A549 (cell line): ENCODE results near the gene TNF. TPM values are rescaled to one million over a fixed set of nuclear protein-coding genes. Genes with fewer than 3 reads are reported as not detected.

Experiments used
- ATAC-seq, 2 experiments: fragments of 200-7000 bp in 1 of 2; fragments of >200 bp in 1 of 2; cut with Nextera tagmentation in 1 of 2; cut with Tn5 transposase in 1 of 2; 3 replicates each; pipeline versions ENCODE4 v1.8.0 to v1.9.1; 2018 to 2020; ENCODE audit warnings: mild to moderate bottlenecking in 1 of 2, moderate library complexity in 1 of 2
- CTCF ChIA-PET: fragments of 300-600 bp; sonication (Branson Sonifier 250); formaldehyde crosslinking; extraction: SDS; loops from one replicate; lab custom pipeline; 2021; ENCODE audit warnings: antibody characterized with exemption, inconsistent platforms; lab: Yijun Ruan, JAX
- POLR2A ChIA-PET: fragments of 350-600 bp; formaldehyde crosslinking; extraction: SDS; loops from one replicate; lab custom pipeline; 2021; ENCODE audit warnings: antibody characterized with exemption, inconsistent platforms; lab: Yijun Ruan, JAX
- DNase-seq, 2 experiments: peaks; one replicate each; pipeline versions ENCODE4 v3.0.0 to v3.0.0-alpha.2; 2011 to 2016; ENCODE audit warnings: low read depth in 1 of 2, low spot score in 1 of 2
- FAIRE-seq: peaks from 2 replicates; lab custom pipeline; 2011; peaks lifted over from hg19 to GRCh38; lab: Jason Lieb, UNC
- H3K27ac ChIP-seq, 2 experiments: fragments of >200 bp; sonication (Bioruptor Twin); formaldehyde crosslinking; 3 replicates each; pipeline ENCODE4 v1.5.1; 2016 to 2017
- H3K4me1 ChIP-seq: fragments of >200 bp; sonication (Bioruptor Twin); formaldehyde crosslinking; 3 replicates; pipeline ENCODE4 v1.6.1; 2016
- H3K4me2 ChIP-seq: fragments of >200 bp; sonication (Bioruptor Twin); formaldehyde crosslinking; 3 replicates; pipeline ENCODE4 v1.6.1; 2016
- H3K4me3 ChIP-seq: fragments of >200 bp; sonication (Bioruptor Twin); formaldehyde crosslinking; 3 replicates; pipeline ENCODE4 v1.5.1; 2016
- H3K9me3 ChIP-seq: fragments of >200 bp; sonication (Bioruptor Twin); formaldehyde crosslinking; 3 replicates; pipeline ENCODE4 v1.6.1; 2016
- CTCF ChIP-seq: fragments of >200 bp; sonication (Bioruptor Twin); formaldehyde crosslinking; IDR thresholded peaks from 3 replicates; pipeline ENCODE4 v1.5.1; 2016
- EHF ChIP-seq: fragments of 250-450 bp; sonication (Bioruptor Pico); IDR thresholded peaks from 2 replicates; pipeline ENCODE4 v1.5.0; 2020; ENCODE audit warnings: mild to moderate bottlenecking
- HDAC2 ChIP-seq: fragments of 200-600 bp; sonication (generic); IDR thresholded peaks from 2 replicates; pipeline ENCODE4 v1.6.1; 2016
- HMGXB4 ChIP-seq: fragments of 250-450 bp; sonication (Bioruptor Pico); IDR thresholded peaks from 2 replicates; pipeline ENCODE4 v1.5.0; 2021; ENCODE audit warnings: mild to moderate bottlenecking, moderate library complexity, borderline replicate concordance
- MAFK ChIP-seq: fragments of 450-650 bp; IDR thresholded peaks from 2 replicates; pipeline ENCODE4 v1.6.1; 2014; ENCODE audit not compliant: partially characterized antibody
- NFE2L2 ChIP-seq: fragments of 150-350 bp; conservative IDR thresholded peaks from 2 replicates; pipeline ENCODE4 v1.6.1; 2014; ENCODE audit warnings: low read length
- POLR2AphosphoS2 ChIP-seq: conservative IDR thresholded peaks from 2 replicates; pipeline ENCODE4 v1.6.1; 2012; ENCODE audit warnings: low read length, improper control_type of control experiment, inconsistent platforms
- RFX5 ChIP-seq: fragments of 450-650 bp; IDR thresholded peaks from 2 replicates; pipeline ENCODE4 v1.7.1; 2014; ENCODE audit warnings: antibody characterized with exemption, mild to moderate bottlenecking, moderate library complexity
- SREBF2 ChIP-seq: fragments of 450-650 bp; IDR thresholded peaks from 2 replicates; pipeline ENCODE4 v1.6.1; 2014; ENCODE audit warnings: mild to moderate bottlenecking, moderate library complexity
- TFCP2L1 ChIP-seq: fragments of 250-450 bp; sonication (Bioruptor Pico); IDR thresholded peaks from 2 replicates; pipeline ENCODE4 v1.5.0; 2021; ENCODE audit warnings: mild to moderate bottlenecking
- ZC3H11A ChIP-seq: fragments of 450-650 bp; IDR thresholded peaks from 2 replicates; pipeline ENCODE4 v1.6.1; 2014; ENCODE audit warnings: antibody characterized with exemption, mild to moderate bottlenecking
- WGBS: methylation state at CpG from one replicate; pipeline ENCODE4 v1.1.6; 2017; ENCODE audit errors: missing lambda C conversion rate; 5-methylcytosine and 5-hydroxymethylcytosine counted together
- polyA plus RNA-seq, 4 experiments: library from polyadenylated mRNA; depleted of rRNA in 3 of 4; stranded (reverse); fragments of >200 nt; fragmentation: RNase III in 1 of 4; extraction: RNeasy Plus Mini Kit Qiagen cat#74134 plus additional on column Dnase treatment in 1 of 4; gene quantifications; 2 replicates in 3 of 4; 3 replicates in 1 of 4; pipeline ENCODE4 v1.2.3, GENCODE V29; 2011 to 2017
- TF ChIP-seq, protein P1 (sequence below): fragments of >200 bp; sonication (Bioruptor Twin); formaldehyde crosslinking; IDR thresholded peaks from 3 replicates; pipeline ENCODE4 v1.6.1; 2016
- TF ChIP-seq, protein P2 (sequence below): IDR thresholded peaks from 2 replicates; pipeline ENCODE4 v1.6.1; 2012; ENCODE audit warnings: low read depth, borderline replicate concordance

TNF gene
- polyA plus RNA-seq, 2 of the 4 experiments (the other 2 are of a cell fraction), result not detected

DNA sequence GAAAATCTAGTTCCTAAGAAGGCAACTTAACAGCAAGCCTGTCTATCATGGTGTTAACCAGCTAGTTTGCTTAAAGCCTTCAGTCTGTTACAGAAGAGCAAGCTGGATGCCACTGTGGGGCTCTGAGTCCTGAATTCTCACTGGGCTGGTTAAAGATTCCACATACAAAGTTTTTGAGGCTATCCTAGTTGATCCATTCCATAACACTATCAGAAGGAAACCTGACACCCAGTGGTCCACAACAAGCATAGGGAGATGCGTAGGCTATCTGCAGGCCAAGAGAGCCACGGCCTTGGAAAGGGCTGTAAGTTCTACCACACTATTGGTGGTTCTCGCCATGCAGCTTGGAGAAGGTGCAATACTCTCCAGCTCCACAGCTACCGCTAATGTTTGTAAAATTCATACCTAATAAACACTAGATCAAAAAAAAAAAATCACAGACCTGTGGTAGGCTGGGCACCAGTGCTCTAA lies 47.0 kb upstream of the TNF start (continued):
- TF ChIP-seq CTCF, result no peak
- no peak for TF ChIP-seq ZC3H11A
- no peak for TF ChIP-seq HDAC2

- ATAC-seq (peak; percentile 50 to 52), FAIRE-seq (no peak), DNase-seq (no peak)
- H3K9me3 ChIP-seq, result no peaks in the 10 kb centered on the region
- ChIA-PET POLR2A (no interaction called here), CTCF (interaction anchor here (0.6 to 1.7 kb wide), 3 partner anchors 12 to 36 kb away, joined by 3 to 7 read pairs (median 3); no protein-coding TSS in a partner anchor)
- no peak within 1 kb of the TSS for H3K4me3 ChIP-seq
- H3K4me1 ChIP-seq, result no peaks in the 10 kb centered on the region
- WGBS, result 90% methylated on average over 6 of the region's 7 CpGs
- no peak within 1 kb of the TSS for H3K27ac ChIP-seq
- TF ChIP-seq EHF (no peak), CTCF (no peak), TFCP2L1 (CRISPR knock-in tag) (peak; percentile 64; the same call in 1 of the 2 replicates), SREBF2 (no peak)
- TF ChIP-seq, protein P1, sequence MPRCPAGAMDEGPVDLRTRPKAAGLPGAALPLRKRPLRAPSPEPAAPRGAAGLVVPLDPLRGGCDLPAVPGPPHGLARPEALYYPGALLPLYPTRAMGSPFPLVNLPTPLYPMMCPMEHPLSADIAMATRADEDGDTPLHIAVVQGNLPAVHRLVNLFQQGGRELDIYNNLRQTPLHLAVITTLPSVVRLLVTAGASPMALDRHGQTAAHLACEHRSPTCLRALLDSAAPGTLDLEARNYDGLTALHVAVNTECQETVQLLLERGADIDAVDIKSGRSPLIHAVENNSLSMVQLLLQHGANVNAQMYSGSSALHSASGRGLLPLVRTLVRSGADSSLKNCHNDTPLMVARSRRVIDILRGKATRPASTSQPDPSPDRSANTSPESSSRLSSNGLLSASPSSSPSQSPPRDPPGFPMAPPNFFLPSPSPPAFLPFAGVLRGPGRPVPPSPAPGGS, result no peak
- H3K4me2 ChIP-seq, result no peak within 1 kb of the TSS
These were observed 46.5 kb upstream of the TNF start, which contains the start of gene MCCD1 for GRCh38 chr6:31528821-31529328. TSS of gene MCCD1 (plus strand) at chr6:31528962. CDS start at chr6:31529015, 53 bp downstream.

- Histone ChIP-seq H3K4me1 (no peaks in the 10 kb centered on the region), H3K4me2 (no peak overlapping the region), H3K27ac (no peak overlapping the region), H3K9me3 (no peaks in the 10 kb centered on the region), H3K4me3 (no peak overlapping the region)
- 78% methylated on average over 12 of the region's 12 CpGs for WGBS
- no peak for TF ChIP-seq NFE2L2
- TF ChIP-seq TFCP2L1 (CRISPR knock-in tag), result no peak
- TF ChIP-seq EHF, result no peak
- TF ChIP-seq POLR2AphosphoS2, result 0 out of 2 replicates have a peak, but pooled peaks have one; percentile 78
- TF ChIP-seq MAFK, result no peak
- TF ChIP-seq HMGXB4 (CRISPR knock-in tag), result no peak
- TF ChIP-seq RFX5, result no peak
- TF ChIP-seq, protein P2, sequence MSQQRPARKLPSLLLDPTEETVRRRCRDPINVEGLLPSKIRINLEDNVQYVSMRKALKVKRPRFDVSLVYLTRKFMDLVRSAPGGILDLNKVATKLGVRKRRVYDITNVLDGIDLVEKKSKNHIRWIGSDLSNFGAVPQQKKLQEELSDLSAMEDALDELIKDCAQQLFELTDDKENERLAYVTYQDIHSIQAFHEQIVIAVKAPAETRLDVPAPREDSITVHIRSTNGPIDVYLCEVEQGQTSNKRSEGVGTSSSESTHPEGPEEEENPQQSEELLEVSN, result no peak
- CTCF ChIA-PET, result interaction anchor here (1.7 kb wide), 1 partner anchor 36 kb away, joined by 7 read pairs; no protein-coding TSS in a partner anchor
- no peak for FAIRE-seq
- no peak for DNase-seq
- peak; percentile 5 to 16; a peak in 3 of 6 replicates for ATAC-seq
- POLR2A ChIA-PET, result no interaction called here
These were observed 45.8 kb upstream of the TNF start for GRCh38 chr6:31529329-31530150.
